ENCODE measurements around the gene ACOT8. TPM values are rescaled to one million over a fixed set of nuclear protein-coding genes. Genes with fewer than 3 reads are reported as not detected.

Gene ACOT8
- total and polyA plus RNA-seq, 9 of the 15 experiments (the other 6 are each of a cell fraction or from before 2014, with no cell fraction given) = 8.2 to 46.7 (median 20.7) TPM

DNA sequence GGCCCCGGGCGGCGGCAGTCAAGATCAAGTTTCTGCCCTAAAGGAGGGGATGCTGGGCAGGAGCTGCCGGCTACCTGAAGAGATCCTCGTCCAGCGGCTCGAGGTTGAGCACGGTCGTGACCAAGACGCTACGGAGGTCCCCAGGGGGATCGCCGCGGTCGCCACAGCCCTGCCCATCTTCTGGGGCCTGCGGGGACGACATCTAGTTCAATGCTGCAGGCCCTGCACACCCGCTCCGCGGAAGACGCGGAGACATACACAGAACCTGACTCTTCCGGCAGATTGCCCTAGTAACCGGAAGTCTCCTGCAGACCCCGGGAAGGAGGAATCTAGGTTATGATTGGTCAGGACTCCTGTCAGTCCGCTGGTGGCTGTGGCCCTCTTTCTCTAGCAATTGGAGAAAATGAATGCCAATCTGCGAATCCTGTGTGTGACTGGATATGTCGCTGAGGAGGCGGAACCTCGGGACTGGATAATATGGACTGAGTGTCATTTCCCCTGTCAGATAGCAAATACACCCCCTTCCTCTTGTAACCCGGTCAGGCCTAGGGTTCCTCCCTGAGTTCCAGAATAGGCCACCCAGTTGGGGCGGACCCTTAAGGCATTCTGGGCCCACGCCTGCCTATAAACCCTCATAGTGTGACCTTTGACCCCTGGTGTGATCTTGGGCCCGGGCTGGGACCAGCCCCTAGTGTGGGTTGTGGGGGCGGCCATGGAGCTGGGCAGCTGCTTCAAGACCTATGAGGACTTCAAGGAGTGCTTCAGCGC lies at the start of gene ACOT8, which contains the start of gene ZSWIM3 (continued):
- TF ChIP-seq BRF1 (IDR thresholded peaks at IDR 0.05; ENCODE audit: borderline replicate concordance, extremely low read depth, insufficient read length) = no peak
- peak; percentile 99 for TF ChIP-seq ASH1L (IDR thresholded peaks at IDR 0.05; ENCODE audit: borderline replicate concordance, low read depth, partially characterized antibody)
- TF ChIP-seq BCOR (IDR thresholded peaks at IDR 0.05) = no peak
- TF ChIP-seq, protein P1, sequence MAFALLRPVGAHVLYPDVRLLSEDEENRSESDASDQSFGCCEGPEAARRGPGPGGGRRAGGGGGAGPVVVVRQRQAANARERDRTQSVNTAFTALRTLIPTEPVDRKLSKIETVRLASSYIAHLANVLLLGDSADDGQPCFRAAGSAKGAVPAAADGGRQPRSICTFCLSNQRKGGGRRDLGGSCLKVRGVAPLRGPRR (CRISPR knock-in tag; IDR thresholded peaks at IDR 0.05) = no peak
- TF ChIP-seq NRF1 (conservative IDR thresholded peaks at IDR 0.05 in 1 of 2, IDR thresholded peaks at IDR 0.05 in 1 of 2) = peak in 1 of 2 experiments; percentile 36; a peak in 3 of 4 replicates
- TF ChIP-seq NFYB (IDR thresholded peaks at IDR 0.05; ENCODE audit: extremely low read depth, insufficient read length) = peak; percentile 98
- TF ChIP-seq, protein P2, sequence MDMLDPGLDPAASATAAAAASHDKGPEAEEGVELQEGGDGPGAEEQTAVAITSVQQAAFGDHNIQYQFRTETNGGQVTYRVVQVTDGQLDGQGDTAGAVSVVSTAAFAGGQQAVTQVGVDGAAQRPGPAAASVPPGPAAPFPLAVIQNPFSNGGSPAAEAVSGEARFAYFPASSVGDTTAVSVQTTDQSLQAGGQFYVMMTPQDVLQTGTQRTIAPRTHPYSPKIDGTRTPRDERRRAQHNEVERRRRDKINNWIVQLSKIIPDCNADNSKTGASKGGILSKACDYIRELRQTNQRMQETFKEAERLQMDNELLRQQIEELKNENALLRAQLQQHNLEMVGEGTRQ (CRISPR knock-in tag; IDR thresholded peaks at IDR 0.05) = no peak
- peak; percentile 96 for TF ChIP-seq NR2C2 (CRISPR knock-in tag; IDR thresholded peaks at IDR 0.05)
- peak; percentile 99 for TF ChIP-seq NR2C2 (tag; IDR thresholded peaks at IDR 0.05)
- TF ChIP-seq, protein P3, sequence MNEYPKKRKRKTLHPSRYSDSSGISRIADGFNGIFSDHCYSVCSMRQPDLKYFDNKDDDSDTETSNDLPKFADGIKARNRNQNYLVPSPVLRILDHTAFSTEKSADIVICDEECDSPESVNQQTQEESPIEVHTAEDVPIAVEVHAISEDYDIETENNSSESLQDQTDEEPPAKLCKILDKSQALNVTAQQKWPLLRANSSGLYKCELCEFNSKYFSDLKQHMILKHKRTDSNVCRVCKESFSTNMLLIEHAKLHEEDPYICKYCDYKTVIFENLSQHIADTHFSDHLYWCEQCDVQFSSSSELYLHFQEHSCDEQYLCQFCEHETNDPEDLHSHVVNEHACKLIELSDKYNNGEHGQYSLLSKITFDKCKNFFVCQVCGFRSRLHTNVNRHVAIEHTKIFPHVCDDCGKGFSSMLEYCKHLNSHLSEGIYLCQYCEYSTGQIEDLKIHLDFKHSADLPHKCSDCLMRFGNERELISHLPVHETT (CRISPR knock-in tag; conservative IDR thresholded peaks at IDR 0.05 in 1 of 2, IDR thresholded peaks at IDR 0.05 in 1 of 2) = no peak; a peak in 1 of 4 replicates
- no peak for TF ChIP-seq RHOXF2B (CRISPR knock-in tag; conservative IDR thresholded peaks at IDR 0.05)
- TF ChIP-seq RBBP5 (IDR thresholded peaks at IDR 0.05; ENCODE audit: borderline replicate concordance, insufficient read depth, low read length, poor library complexity, severe bottlenecking) = peak; percentile 90
- TF ChIP-seq ZNF699 (CRISPR knock-in tag; IDR thresholded peaks at IDR 0.05; ENCODE audit: insufficient replicate concordance) = no peak
- TF ChIP-seq, protein P4, sequence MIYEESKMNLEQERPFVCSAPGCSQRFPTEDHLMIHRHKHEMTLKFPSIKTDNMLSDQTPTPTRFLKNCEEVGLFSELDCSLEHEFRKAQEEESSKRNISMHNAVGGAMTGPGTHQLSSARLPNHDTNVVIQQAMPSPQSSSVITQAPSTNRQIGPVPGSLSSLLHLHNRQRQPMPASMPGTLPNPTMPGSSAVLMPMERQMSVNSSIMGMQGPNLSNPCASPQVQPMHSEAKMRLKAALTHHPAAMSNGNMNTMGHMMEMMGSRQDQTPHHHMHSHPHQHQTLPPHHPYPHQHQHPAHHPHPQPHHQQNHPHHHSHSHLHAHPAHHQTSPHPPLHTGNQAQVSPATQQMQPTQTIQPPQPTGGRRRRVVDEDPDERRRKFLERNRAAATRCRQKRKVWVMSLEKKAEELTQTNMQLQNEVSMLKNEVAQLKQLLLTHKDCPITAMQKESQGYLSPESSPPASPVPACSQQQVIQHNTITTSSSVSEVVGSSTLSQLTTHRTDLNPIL (CRISPR knock-in tag; IDR thresholded peaks at IDR 0.05) = no peak
- TF ChIP-seq, protein P5, sequence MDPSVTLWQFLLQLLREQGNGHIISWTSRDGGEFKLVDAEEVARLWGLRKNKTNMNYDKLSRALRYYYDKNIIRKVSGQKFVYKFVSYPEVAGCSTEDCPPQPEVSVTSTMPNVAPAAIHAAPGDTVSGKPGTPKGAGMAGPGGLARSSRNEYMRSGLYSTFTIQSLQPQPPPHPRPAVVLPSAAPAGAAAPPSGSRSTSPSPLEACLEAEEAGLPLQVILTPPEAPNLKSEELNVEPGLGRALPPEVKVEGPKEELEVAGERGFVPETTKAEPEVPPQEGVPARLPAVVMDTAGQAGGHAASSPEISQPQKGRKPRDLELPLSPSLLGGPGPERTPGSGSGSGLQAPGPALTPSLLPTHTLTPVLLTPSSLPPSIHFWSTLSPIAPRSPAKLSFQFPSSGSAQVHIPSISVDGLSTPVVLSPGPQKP (CRISPR knock-in tag; IDR thresholded peaks at IDR 0.05) = no peak
- no peak for TF ChIP-seq WHSC1 (IDR thresholded peaks at IDR 0.05; ENCODE audit: low read length)
- TF ChIP-seq TAL1 (IDR thresholded peaks at IDR 0.05) = no peak
- 0 out of 2 replicates have a peak, but pooled peaks have one; percentile 35 for TF ChIP-seq ZNF57 (CRISPR knock-in tag; IDR thresholded peaks at IDR 0.05)
- no peak for TF ChIP-seq ZNF165 (CRISPR knock-in tag; IDR thresholded peaks at IDR 0.05; ENCODE audit: borderline replicate concordance)

Data from K562 (cell line).